GM23338 (cell line): Measurements from ENCODE around the gene TSPAN7. TPM values are rescaled to one million over a fixed set of nuclear protein-coding genes. Genes with fewer than 3 reads are reported as not detected.

Experiments
- ATAC-seq: fragments of 200-7000 bp; cut with Tn5 transposase; 3 replicates; pipeline ENCODE4 v1.9.1; 2020
- DNase-seq: peaks from one replicate; pipeline ENCODE4 v3.0.0-alpha.2; 2015; ENCODE audit warnings: low spot score
- H2AFZ ChIP-seq: fragments of 200-600 bp; sonication (generic); 2 replicates; pipeline ENCODE4 v1.8.0; 2016; ENCODE audit warnings: antibody characterized with exemption, mild to moderate bottlenecking, moderate library complexity
- H3F3A ChIP-seq: fragments of 200-600 bp; sonication (generic); replicated peaks from 2 replicates; pipeline ENCODE4 v1.8.0; 2017; ENCODE audit warnings: antibody characterized with exemption, mixed run types, low read depth
- H3K27ac ChIP-seq: fragments of 200-600 bp; sonication (generic); 2 replicates; pipeline ENCODE4 v1.6.1; 2016; ENCODE audit warnings: low read depth
- H3K27me3 ChIP-seq: fragments of 200-600 bp; sonication (generic); 2 replicates; pipeline ENCODE4 v1.8.0; 2016; ENCODE audit warnings: mild to moderate bottlenecking, mixed run types, moderate library complexity; ENCODE audit not compliant: insufficient read depth
- H3K36me3 ChIP-seq: fragments of 200-600 bp; sonication (generic); 2 replicates; pipeline ENCODE4 v1.8.0; 2016; ENCODE audit warnings: mild to moderate bottlenecking; ENCODE audit not compliant: insufficient read depth
- H3K4me1 ChIP-seq: fragments of 200-600 bp; sonication (generic); 2 replicates; pipeline ENCODE4 v1.8.0; 2016; ENCODE audit warnings: mild to moderate bottlenecking, moderate library complexity; ENCODE audit not compliant: insufficient read depth
- H3K4me2 ChIP-seq: fragments of 200-600 bp; sonication (generic); 2 replicates; pipeline ENCODE4 v1.7.1; 2017; ENCODE audit warnings: mixed run types
- H3K4me3 ChIP-seq: fragments of 200-600 bp; sonication (generic); 2 replicates; pipeline ENCODE4 v1.6.1; 2016; ENCODE audit warnings: mixed run types
- H3K79me2 ChIP-seq: fragments of 200-600 bp; sonication (generic); replicated peaks from 2 replicates; pipeline ENCODE4 v1.8.0; 2017; ENCODE audit warnings: mild to moderate bottlenecking; ENCODE audit not compliant: insufficient read depth
- H3K9me2 ChIP-seq: fragments of 200-600 bp; sonication (generic); 2 replicates; pipeline ENCODE4 v1.8.0; 2017; ENCODE audit not compliant: insufficient read depth
- H4K20me1 ChIP-seq: fragments of 200-600 bp; sonication (generic); replicated peaks from 2 replicates; pipeline ENCODE4 v1.8.0; 2017; ENCODE audit warnings: mild to moderate bottlenecking; ENCODE audit not compliant: insufficient read depth
- H3K27ac Mint-ChIP-seq: 2 replicates; pipeline ENCODE4 v1.8.0; 2020; ENCODE audit warnings: inconsistent platforms, mild to moderate bottlenecking, moderate library complexity, mixed read lengths
- H3K27me3 Mint-ChIP-seq: 3 replicates; pipeline ENCODE4 v1.8.0; 2022; ENCODE audit warnings: low read depth, mild to moderate bottlenecking, moderate library complexity, mixed read lengths, inconsistent platforms; ENCODE audit not compliant: insufficient read depth, poor library complexity
- H3K36me3 Mint-ChIP-seq: 3 replicates; pipeline ENCODE4 v1.8.0; 2021; ENCODE audit warnings: low read depth, mild to moderate bottlenecking, inconsistent platforms, moderate library complexity, mixed read lengths
- H3K4me1 Mint-ChIP-seq: 3 replicates; pipeline ENCODE4 v1.8.0; 2020; ENCODE audit warnings: mild to moderate bottlenecking, inconsistent platforms, mixed read lengths
- H3K4me3 Mint-ChIP-seq: 3 replicates; pipeline ENCODE4 v1.8.0; 2021; ENCODE audit warnings: moderate library complexity, mild to moderate bottlenecking, inconsistent platforms, mixed read lengths
- H3K9me3 Mint-ChIP-seq: 3 replicates; pipeline ENCODE4 v1.8.0; 2020; ENCODE audit warnings: moderate library complexity, mild to moderate bottlenecking, inconsistent platforms, mixed read lengths
- CREB1 ChIP-seq: fragments of 250-450 bp; sonication (Bioruptor Pico); IDR thresholded peaks from 2 replicates; pipeline ENCODE4 v1.5.0; 2020; ENCODE audit warnings: low read depth, mild to moderate bottlenecking, moderate library complexity
- EZH2 ChIP-seq: fragments of 200-600 bp; sonication (generic); IDR thresholded peaks from one replicate; pipeline ENCODE4 v1.8.0; 2017; ENCODE audit warnings: antibody characterized with exemption, mild to moderate bottlenecking, low read depth; ENCODE audit not compliant: unreplicated experiment
- JUNB ChIP-seq: IDR thresholded peaks from one replicate; pipeline ENCODE4 v1.6.1; 2016; ENCODE audit warnings: antibody characterized with exemption; ENCODE audit not compliant: unreplicated experiment
- NANOG ChIP-seq: IDR thresholded peaks from 2 replicates; pipeline ENCODE4 v1.6.1; 2016; ENCODE audit warnings: antibody characterized with exemption, borderline replicate concordance
- POLR2AphosphoS5 ChIP-seq: IDR thresholded peaks from 2 replicates; pipeline ENCODE4 v1.6.1; 2016; ENCODE audit warnings: antibody characterized with exemption, low read depth
- STAT1 ChIP-seq: IDR thresholded peaks from one replicate; pipeline ENCODE4 v1.6.1; 2016; ENCODE audit warnings: antibody characterized with exemption; ENCODE audit not compliant: unreplicated experiment
- ZNF114 ChIP-seq: fragments of 250-450 bp; sonication (Bioruptor Pico); IDR thresholded peaks from 2 replicates; pipeline ENCODE4 v1.5.0; 2020; ENCODE audit warnings: mild to moderate bottlenecking, moderate library complexity
- ZNF331 ChIP-seq: fragments of 250-450 bp; sonication (Bioruptor Pico); IDR thresholded peaks from 2 replicates; pipeline ENCODE4 v1.5.0; 2020; ENCODE audit warnings: low read depth, mild to moderate bottlenecking, moderate library complexity
- polyA plus RNA-seq: library from polyadenylated mRNA; unstranded; fragments of >200 nt; fragmentation: Nextera tagmentation; extraction: Ambion mirVana; gene quantifications from 2 replicates; pipeline ENCODE4 v1.2.1, GENCODE V29; 2016
- total RNA-seq: library from RNA; depleted of rRNA; stranded (reverse); fragments of >200 nt; shearing (Covaris generic); gene quantifications from 2 replicates; pipeline ENCODE4 v1.2.3, GENCODE V29; 2014
- TF ChIP-seq, protein P1 (sequence below): fragments of 250-450 bp; sonication (Bioruptor Pico); IDR thresholded peaks from 2 replicates; pipeline ENCODE4 v1.5.0; 2020; ENCODE audit warnings: mild to moderate bottlenecking, moderate library complexity
- TF ChIP-seq, protein P2 (sequence below): IDR thresholded peaks from 2 replicates; pipeline ENCODE4 v1.6.1; 2016; ENCODE audit warnings: antibody characterized with exemption

TSPAN7 gene
- total and polyA plus RNA-seq, 2 experiments from 2014 or later, result 7.2 to 11.5 TPM

DNA sequence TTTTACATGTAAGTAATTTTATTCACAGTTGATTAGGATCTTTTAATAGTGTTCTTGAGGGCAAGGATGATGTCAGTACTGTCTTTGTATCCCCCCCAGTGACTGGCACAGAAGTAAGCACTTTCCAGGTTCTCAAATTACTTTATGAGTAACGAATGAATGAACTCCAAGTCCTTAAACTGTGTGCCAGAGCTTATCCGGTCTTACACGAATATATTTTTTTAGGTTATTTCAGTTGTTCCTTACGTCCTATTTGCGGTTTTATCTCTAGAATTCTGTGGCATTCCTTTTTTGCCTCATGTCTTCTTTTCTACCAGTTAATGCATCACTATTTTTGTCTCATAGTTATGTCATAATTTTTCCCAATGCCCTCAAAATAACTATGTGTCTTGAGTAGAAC, 133.1 kb downstream of the TSPAN7 start (continued):
- TF ChIP-seq, protein P1, sequence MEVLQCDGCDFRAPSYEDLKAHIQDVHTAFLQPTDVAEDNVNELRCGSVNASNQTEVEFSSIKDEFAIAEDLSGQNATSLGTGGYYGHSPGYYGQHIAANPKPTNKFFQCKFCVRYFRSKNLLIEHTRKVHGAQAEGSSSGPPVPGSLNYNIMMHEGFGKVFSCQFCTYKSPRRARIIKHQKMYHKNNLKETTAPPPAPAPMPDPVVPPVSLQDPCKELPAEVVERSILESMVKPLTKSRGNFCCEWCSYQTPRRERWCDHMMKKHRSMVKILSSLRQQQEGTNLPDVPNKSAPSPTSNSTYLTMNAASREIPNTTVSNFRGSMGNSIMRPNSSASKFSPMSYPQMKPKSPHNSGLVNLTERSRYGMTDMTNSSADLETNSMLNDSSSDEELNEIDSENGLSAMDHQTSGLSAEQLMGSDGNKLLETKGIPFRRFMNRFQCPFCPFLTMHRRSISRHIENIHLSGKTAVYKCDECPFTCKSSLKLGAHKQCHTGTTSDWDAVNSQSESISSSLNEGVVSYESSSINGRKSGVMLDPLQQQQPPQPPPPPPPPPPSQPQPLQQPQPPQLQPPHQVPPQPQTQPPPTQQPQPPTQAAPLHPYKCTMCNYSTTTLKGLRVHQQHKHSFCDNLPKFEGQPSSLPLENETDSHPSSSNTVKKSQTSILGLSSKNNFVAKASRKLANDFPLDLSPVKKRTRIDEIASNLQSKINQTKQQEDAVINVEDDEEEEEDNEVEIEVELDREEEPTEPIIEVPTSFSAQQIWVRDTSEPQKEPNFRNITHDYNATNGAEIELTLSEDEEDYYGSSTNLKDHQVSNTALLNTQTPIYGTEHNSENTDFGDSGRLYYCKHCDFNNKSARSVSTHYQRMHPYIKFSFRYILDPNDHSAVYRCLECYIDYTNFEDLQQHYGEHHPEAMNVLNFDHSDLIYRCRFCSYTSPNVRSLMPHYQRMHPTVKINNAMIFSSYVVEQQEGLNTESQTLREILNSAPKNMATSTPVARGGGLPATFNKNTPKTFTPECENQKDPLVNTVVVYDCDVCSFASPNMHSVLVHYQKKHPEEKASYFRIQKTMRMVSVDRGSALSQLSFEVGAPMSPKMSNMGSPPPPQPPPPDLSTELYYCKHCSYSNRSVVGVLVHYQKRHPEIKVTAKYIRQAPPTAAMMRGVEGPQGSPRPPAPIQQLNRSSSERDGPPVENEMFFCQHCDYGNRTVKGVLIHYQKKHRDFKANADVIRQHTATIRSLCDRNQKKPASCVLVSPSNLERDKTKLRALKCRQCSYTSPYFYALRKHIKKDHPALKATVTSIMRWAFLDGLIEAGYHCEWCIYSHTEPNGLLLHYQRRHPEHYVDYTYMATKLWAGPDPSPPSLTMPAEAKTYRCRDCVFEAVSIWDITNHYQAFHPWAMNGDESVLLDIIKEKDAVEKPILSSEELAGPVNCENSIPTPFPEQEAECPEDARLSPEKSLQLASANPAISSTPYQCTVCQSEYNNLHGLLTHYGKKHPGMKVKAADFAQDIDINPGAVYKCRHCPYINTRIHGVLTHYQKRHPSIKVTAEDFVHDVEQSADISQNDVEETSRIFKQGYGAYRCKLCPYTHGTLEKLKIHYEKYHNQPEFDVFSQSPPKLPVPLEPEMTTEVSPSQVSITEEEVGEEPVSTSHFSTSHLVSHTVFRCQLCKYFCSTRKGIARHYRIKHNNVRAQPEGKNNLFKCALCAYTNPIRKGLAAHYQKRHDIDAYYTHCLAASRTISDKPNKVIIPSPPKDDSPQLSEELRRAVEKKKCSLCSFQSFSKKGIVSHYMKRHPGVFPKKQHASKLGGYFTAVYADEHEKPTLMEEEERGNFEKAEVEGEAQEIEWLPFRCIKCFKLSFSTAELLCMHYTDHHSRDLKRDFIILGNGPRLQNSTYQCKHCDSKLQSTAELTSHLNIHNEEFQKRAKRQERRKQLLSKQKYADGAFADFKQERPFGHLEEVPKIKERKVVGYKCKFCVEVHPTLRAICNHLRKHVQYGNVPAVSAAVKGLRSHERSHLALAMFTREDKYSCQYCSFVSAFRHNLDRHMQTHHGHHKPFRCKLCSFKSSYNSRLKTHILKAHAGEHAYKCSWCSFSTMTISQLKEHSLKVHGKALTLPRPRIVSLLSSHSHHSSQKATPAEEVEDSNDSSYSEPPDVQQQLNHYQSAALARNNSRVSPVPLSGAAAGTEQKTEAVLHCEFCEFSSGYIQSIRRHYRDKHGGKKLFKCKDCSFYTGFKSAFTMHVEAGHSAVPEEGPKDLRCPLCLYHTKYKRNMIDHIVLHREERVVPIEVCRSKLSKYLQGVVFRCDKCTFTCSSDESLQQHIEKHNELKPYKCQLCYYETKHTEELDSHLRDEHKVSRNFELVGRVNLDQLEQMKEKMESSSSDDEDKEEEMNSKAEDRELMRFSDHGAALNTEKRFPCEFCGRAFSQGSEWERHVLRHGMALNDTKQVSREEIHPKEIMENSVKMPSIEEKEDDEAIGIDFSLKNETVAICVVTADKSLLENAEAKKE (CRISPR knock-in tag), result no peak
- TF ChIP-seq CREB1 (CRISPR knock-in tag) (no peak), POLR2AphosphoS5 (no peak), ZNF331 (no peak)

DNA sequence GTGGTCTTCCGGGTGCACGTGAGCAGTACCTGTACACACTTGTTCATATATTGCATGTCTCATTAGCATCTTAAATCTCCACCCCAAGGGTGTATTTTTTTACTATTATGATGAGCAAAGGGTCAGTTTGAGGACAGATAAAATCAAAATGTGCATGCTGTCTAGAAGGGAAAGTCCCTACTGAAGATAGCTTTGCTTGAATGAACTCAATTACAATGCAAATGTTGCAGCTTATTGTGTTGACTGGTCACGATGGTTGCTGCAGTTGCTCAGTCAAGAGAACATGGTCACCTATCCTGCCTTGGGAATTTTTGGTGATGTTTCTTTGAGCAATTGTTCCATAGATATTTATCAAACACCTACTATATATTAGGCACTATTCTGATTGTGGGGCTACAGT, 136.1 kb downstream of the TSPAN7 start:
- peaks cover 5% of the 10 kb centered on the region for H3K4me1 ChIP-seq
- no peaks in the 10 kb centered on the region for H3K36me3 Mint-ChIP-seq
- H3K4me2 ChIP-seq, result no peak overlapping the region
- no peak overlapping the region for H2AFZ ChIP-seq
- H4K20me1 ChIP-seq, result no peaks in the 10 kb centered on the region
- DNase-seq (no peak), ATAC-seq (no peak)
- no peak overlapping the region for H3K4me3 Mint-ChIP-seq
- no peaks in the 10 kb centered on the region for H3F3A ChIP-seq
- H3K4me3 ChIP-seq, result no peak overlapping the region
- H3K27me3 ChIP-seq, result no peaks in the 10 kb centered on the region
- H3K9me3 Mint-ChIP-seq, result no peaks in the 10 kb centered on the region
- peaks cover 7% of the 10 kb centered on the region; the same call in 2 of the 3 replicates for H3K4me1 Mint-ChIP-seq
- H3K79me2 ChIP-seq, result no peaks in the 10 kb centered on the region
- no peaks in the 10 kb centered on the region for H3K9me2 ChIP-seq
- no peak overlapping the region for H3K27ac ChIP-seq
- no peaks in the 10 kb centered on the region for H3K36me3 ChIP-seq
- H3K27me3 Mint-ChIP-seq, result no peaks in the 10 kb centered on the region
- H3K27ac Mint-ChIP-seq, result no peak overlapping the region
- TF ChIP-seq NANOG, result no peak
- TF ChIP-seq ZNF114 (CRISPR knock-in tag), result no peak
- TF ChIP-seq ZNF331, result no peak
- TF ChIP-seq JUNB, result no peak
- TF ChIP-seq, protein P2, sequence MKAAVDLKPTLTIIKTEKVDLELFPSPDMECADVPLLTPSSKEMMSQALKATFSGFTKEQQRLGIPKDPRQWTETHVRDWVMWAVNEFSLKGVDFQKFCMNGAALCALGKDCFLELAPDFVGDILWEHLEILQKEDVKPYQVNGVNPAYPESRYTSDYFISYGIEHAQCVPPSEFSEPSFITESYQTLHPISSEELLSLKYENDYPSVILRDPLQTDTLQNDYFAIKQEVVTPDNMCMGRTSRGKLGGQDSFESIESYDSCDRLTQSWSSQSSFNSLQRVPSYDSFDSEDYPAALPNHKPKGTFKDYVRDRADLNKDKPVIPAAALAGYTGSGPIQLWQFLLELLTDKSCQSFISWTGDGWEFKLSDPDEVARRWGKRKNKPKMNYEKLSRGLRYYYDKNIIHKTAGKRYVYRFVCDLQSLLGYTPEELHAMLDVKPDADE, result no peak
- TF ChIP-seq EZH2, result no peak
- no peak for TF ChIP-seq STAT1
- TF ChIP-seq, protein P1 (CRISPR knock-in tag), result no peak
